ENCODE measurements around the gene AJAP1.
"Not testable (repeated sequence)": the region's sequence is repeated elsewhere in the genome, so short reads cannot be mapped to it uniquely, and the experiment has no call there.

AJAP1 gene

DNA sequence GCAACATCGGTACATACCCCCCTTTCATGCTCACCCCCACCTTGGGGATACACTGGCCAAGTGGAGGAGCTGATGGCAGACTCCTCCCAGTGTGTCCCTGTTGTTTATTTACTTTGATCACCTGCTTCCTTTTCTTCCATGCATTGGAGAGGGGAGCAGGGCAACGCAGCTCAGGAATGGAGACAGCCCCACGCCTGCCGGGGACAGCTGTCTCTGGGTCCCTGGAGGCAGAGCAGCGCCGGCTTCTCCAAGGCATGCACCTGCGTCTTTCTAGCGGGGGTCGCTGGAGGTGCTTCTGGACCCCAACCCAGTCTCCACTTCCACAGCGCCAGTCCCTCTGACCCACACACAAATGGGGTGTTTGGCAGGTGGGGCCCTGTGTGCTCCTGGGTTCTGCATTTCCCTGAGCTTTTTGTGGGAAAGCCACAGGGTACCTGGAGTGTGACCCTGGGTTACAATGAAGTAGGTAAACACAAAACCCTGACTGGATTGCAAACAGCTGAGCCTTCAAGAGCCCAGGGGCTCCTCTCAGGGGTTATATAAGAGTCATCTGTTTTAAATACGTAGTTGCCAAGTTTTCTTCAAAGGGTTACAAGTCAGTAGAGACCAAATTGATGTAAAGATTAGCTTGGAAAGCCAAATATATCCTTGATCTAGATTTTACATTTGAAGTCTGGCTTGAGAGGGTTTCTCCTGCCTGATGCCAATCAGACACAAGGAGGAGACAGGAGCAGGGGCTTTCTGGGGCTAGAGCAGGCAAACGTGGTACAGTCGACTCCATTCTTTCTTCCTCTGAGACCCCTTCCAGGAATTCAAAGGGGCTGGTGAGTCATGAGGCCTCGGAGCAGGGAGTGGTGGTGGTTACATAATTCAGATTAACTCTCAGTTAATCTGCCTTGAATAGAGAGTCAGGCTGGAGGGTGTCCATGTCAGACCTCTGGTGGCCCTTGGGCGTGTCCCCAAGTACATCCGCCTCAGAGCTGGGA, 4.5 kb downstream of the AJAP1 start:
- H3K4me3 Mint-ChIP-seq = no peak overlapping the region
- no peak overlapping the region for H3K27ac Mint-ChIP-seq
- peaks cover 55% of the 10 kb centered on the region for H3K27me3 Mint-ChIP-seq (ENCODE audit: low read depth)
- peaks cover 3% of the 10 kb centered on the region for H3K4me1 Mint-ChIP-seq (ENCODE audit: low read depth)
- no peaks in the 10 kb centered on the region for H3K9me3 Mint-ChIP-seq
- no peaks in the 10 kb centered on the region for H3K36me3 Mint-ChIP-seq (ENCODE audit: low read depth)

DNA sequence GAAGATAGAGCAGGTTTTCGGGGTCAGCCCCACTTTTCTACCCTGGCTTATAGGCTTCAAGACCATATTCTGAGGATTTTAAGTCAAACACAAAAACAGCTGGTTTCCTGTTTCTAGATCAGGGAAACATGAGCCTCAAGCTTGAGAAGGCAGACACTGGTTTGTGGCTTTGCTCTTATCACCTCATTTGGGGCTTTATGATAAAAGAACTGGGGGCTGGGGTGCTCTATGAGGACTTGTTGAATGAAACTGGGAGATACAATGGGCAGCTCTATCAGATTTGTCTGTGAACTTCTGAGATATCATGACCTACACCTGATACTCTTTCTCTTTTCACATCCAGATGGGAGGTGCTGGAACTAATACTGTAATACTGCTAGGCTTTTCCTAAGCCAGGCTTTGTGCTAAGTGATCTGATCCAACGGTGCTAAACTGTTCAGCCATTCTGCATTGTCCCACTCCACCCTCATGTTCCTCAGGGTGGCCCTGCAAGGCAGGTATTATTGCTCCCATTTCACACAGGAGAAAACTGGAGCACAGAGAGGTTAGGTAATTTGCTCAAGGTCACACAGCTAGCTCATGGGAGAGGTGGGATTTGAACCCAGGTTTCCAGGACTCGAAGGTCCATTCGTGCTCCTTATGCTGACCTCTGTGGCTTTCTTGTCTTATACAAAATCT, 6.6 kb downstream of the AJAP1 start:
- no peaks in the 10 kb centered on the region for H3K36me3 Mint-ChIP-seq (ENCODE audit: low read depth)
- peaks cover 3% of the 10 kb centered on the region for H3K4me1 Mint-ChIP-seq (ENCODE audit: low read depth)
- no peaks in the 10 kb centered on the region for H3K9me3 Mint-ChIP-seq

DNA sequence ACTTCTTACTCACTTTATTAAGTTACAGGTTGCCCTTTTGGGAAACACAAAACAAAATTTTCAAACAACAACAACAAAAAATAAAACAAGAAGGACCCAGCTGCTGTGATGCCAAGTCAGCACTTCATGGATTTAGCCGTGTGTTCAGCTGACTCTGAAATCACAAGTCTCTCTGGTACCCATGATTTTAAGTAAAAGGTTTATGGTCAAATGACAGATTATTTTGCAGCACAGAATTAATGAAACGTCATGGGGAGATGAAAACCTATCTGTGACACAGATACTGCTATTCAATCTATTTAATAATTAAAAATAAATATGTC, 7.1 kb downstream of the AJAP1 start:
- peaks cover 47% of the 10 kb centered on the region for H3K27me3 Mint-ChIP-seq (ENCODE audit: low read depth)
- no peak overlapping the region for H3K27ac Mint-ChIP-seq
- H3K4me1 Mint-ChIP-seq (ENCODE audit: low read depth) = peaks cover 1% of the 10 kb centered on the region
- no peaks in the 10 kb centered on the region for H3K9me3 Mint-ChIP-seq
- no peaks in the 10 kb centered on the region for H3K36me3 Mint-ChIP-seq (ENCODE audit: low read depth)
- no peak overlapping the region for H3K4me3 Mint-ChIP-seq

More for the DNA sequence above, 6.6 kb downstream of the AJAP1 start:
- peaks cover 52% of the 10 kb centered on the region for H3K27me3 Mint-ChIP-seq (ENCODE audit: low read depth)
- no peak overlapping the region for H3K4me3 Mint-ChIP-seq
- no peak overlapping the region for H3K27ac Mint-ChIP-seq

DNA sequence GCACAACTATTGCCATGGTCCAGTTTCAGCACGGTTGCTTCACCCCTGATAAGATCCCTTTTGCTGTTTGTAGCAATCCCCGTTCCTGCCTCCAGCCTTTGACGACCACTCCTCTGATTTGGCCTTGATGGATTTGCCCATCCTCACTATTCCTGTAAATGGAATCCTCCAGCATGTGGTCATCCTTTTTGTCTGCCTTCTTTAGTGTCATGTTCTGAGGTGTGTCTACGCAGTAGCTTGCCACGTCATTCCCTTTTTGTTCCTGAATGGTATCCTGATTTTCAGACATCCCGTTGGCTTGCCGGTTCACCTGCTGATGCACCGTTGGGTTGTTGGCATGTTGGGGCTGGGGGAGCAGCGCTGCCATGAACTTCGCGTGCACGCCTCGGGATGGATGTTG, 7.8 kb downstream of the AJAP1 start:
- Mint-ChIP-seq H3K27ac (no peak overlapping the region), H3K36me3 (ENCODE audit: low read depth) (no peaks in the 10 kb centered on the region), H3K4me3 (no peak overlapping the region), H3K9me3 (no peaks in the 10 kb centered on the region), H3K4me1 (ENCODE audit: low read depth) (no peaks in the 10 kb centered on the region), H3K27me3 (ENCODE audit: low read depth) (peaks cover 41% of the 10 kb centered on the region)

DNA sequence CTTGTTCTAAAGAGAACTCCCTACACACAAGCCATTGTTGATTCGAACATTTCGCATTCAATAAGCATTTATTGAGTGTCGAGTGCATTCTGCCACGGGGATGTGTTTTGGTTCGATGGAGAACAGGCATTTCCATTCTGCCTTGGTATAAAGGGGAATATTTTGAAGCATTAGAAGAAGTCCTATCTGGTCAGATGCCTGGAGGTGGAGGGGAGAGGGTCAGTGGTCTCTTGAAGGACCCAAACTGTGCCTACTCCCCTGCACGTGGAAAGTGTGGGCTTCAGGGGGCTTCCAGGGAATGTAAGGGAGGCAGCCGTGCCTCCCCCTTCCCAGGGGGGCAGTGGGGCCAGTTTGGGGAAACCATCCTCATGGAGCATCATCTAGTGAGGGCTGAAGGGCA, 8.3 kb downstream of the AJAP1 start:
- Mint-ChIP-seq H3K36me3 (ENCODE audit: low read depth) (no peaks in the 10 kb centered on the region), H3K4me3 (no peak overlapping the region), H3K27ac (no peak overlapping the region), H3K27me3 (ENCODE audit: low read depth) (peaks cover 35% of the 10 kb centered on the region), H3K9me3 (no peaks in the 10 kb centered on the region), H3K4me1 (ENCODE audit: low read depth) (no peaks in the 10 kb centered on the region)

DNA sequence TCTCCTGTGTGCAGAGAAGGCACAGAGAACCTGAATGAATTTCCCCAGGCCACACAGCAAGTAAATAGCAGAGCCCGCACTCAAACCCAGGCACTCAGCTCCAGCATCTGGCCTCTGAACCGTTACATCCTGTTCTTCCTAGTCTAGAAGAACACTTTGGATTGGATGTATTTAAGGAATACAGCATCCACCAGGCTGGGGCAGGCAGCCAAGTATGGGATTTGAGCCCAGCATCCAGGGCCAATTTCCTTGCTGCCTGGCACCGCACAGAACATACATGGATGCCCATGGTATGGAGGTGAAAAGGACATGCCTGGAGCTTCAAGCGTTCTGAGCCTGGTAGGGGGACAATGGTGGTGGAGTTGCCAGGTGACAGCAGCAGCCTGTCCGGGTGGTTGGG, 9.7 kb downstream of the AJAP1 start:
- Mint-ChIP-seq H3K27ac (no peak overlapping the region), H3K36me3 (ENCODE audit: low read depth) (no peaks in the 10 kb centered on the region), H3K4me3 (no peak overlapping the region), H3K27me3 (ENCODE audit: low read depth) (peaks cover 24% of the 10 kb centered on the region), H3K4me1 (ENCODE audit: low read depth) (no peaks in the 10 kb centered on the region), H3K9me3 (no peaks in the 10 kb centered on the region)

DNA sequence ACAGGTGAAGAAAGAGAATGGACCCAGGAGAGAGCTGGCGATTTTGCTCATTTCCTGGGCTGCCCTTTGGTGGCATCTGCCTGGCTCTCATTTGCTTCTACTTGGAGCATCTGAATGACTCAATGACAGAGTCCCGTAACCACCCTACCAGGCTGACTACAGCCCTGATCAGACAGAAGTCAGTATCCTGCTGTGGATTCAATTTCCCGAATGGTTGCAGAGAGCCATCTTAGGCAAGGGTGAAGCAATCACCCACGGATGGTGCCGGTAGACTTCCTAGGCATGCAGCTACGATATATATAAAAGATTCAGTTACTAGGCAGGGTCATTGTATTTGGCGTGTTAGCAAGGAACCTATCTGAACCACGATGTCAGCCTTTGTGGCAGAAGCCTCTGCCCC, 10.2 kb downstream of the AJAP1 start:
- Mint-ChIP-seq H3K27me3 (ENCODE audit: low read depth) (peaks cover 19% of the 10 kb centered on the region), H3K4me3 (no peak overlapping the region), H3K27ac (no peak overlapping the region), H3K36me3 (ENCODE audit: low read depth) (no peaks in the 10 kb centered on the region), H3K9me3 (no peaks in the 10 kb centered on the region), H3K4me1 (ENCODE audit: low read depth) (no peaks in the 10 kb centered on the region)

DNA sequence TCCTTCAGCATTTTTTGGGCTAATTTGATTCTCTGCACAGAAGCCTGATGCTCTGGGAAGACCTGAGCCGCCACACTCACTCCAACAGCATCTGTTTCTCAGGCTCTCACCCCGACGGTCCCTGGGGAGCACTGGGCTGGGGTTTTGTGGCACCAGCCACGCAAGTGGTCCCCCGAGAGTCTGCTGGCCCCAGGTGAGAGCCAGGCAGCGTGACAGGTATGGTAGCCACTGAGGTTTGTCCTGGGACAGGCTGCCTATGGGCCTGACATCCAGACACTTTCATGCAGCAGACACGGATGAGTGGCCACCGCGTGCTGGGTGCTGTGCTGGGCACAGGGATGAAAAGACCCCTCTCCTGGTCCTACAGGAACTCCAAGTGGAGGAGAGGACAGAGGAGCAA, 11.0 kb downstream of the AJAP1 start:
- peaks cover 11% of the 10 kb centered on the region for H3K27me3 Mint-ChIP-seq (ENCODE audit: low read depth)
- no peak overlapping the region for H3K27ac Mint-ChIP-seq
- no peaks in the 10 kb centered on the region for H3K9me3 Mint-ChIP-seq
- H3K4me1 Mint-ChIP-seq (ENCODE audit: low read depth) = no peaks in the 10 kb centered on the region
- no peaks in the 10 kb centered on the region for H3K36me3 Mint-ChIP-seq (ENCODE audit: low read depth)
- H3K4me3 Mint-ChIP-seq = no peak overlapping the region

DNA sequence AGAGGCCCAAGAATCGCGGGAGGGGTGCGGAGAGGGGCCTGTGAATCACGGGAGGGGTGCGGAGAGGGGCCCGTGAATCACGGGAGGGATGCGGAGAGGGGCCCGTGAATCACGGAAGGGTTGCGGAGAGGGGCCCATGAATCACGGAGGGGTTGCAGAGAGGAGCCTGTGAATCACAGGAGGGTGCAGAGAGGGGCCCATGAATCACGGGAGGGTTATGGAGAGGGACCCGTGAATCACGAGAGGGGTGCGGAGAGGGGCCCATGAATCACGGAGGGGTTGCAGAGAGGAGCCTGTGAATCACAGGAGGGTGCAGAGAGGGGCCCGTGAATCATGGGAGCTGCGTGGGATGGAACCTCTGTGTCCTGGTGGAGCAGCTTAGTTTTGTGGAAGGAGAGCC, 12.3 kb downstream of the AJAP1 start:
- not testable (repeated sequence) for H3K36me3 Mint-ChIP-seq (ENCODE audit: low read depth); H3K4me1 Mint-ChIP-seq (ENCODE audit: low read depth); H3K27me3 Mint-ChIP-seq (ENCODE audit: low read depth); H3K4me3 Mint-ChIP-seq; H3K27ac Mint-ChIP-seq; H3K9me3 Mint-ChIP-seq

DNA sequence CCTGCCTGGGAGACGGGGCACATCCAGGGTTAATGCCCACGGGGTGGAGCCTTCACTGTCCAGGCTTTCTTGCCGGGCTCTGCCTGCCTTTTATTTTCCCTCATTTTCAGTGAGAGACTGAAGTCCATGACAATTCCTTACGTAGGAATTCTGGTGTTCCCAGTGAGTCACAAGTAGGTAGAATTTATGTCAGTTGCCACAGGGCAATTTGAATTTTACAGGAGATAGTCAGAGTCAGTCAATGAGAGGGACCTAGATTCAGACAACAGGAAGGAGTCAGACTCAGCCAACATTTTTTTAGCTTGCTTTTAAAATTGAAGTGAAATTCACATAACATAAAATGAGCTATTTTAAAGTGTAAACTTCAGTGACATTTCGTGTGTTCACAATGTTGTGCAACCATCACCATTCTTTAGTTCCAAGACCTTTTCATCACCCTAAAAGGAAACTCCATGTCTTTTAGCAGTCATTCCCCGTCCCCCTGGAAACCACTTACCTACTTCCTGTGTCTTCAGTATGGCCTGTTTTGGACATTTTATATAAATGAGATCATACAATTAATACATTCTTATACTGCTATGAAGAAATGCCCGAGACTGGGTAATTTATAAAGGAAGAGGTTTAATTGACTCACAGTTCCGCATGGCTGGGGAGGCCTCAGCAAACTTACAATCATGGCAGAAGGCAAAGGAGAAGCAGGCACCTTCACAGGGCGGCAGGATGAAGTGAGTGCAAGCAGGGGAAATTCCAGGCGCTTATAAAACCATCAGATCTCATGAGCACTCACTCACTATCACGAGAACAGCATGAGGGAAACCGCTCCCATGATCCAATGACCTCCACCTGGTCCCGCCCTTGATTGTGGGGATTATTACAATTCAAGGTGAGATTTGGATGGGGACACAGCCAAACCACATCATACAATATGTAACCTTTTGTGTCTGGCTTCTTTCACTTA, 14.6 kb downstream of the AJAP1 start:
- Mint-ChIP-seq H3K9me3 (no peaks in the 10 kb centered on the region), H3K27me3 (ENCODE audit: low read depth) (no peaks in the 10 kb centered on the region), H3K27ac (no peak overlapping the region), H3K4me1 (ENCODE audit: low read depth) (no peaks in the 10 kb centered on the region), H3K36me3 (ENCODE audit: low read depth) (no peaks in the 10 kb centered on the region), H3K4me3 (no peak overlapping the region)

DNA sequence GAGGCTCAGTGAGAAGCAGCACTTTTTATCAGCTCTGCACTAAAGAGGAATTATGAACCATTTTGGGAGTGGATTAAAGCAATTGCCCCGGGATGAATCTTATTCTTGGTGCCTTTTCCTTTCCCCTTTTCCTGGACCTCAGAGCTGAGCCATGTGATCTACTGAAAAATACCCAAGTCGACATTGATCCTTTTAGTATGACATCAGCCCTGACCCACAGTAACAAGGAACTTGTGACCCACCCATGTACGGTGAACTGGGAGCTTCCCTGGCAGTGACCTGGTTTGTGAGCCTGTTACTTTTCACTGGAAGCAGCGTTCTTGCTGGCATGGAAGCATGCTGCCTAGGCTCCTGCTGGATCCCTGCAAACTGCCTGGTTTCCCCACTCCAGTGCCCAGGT, 15.9 kb downstream of the AJAP1 start:
- H3K27ac Mint-ChIP-seq = no peak overlapping the region
- H3K27me3 Mint-ChIP-seq (ENCODE audit: low read depth) = no peaks in the 10 kb centered on the region
- H3K4me1 Mint-ChIP-seq (ENCODE audit: low read depth) = no peaks in the 10 kb centered on the region
- no peaks in the 10 kb centered on the region for H3K36me3 Mint-ChIP-seq (ENCODE audit: low read depth)
- H3K4me3 Mint-ChIP-seq = no peak overlapping the region
- H3K9me3 Mint-ChIP-seq = no peaks in the 10 kb centered on the region

DNA sequence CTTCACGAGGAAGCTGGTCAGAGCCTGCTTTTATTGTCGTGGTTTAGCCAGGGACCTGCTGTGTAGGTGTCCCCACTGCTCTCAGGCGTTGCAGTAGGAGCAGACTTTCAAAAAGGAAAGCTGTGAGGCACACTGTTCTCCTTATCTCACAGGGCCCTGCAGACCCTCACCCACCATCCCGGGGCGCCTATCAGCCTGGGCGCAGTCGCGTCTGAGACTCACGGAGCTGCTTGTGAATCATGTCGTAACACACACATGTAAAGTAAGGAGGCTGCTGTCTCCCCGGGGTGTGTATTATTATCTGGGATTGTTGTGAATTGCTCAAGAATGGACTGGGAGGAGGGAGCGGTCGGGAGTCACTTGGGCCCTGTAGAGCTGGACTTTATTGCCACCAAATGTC, 17.4 kb downstream of the AJAP1 start:
- H3K27me3 Mint-ChIP-seq (ENCODE audit: low read depth) = no peaks in the 10 kb centered on the region
- H3K27ac Mint-ChIP-seq = no peak overlapping the region
- no peaks in the 10 kb centered on the region for H3K4me1 Mint-ChIP-seq (ENCODE audit: low read depth)
- no peaks in the 10 kb centered on the region for H3K9me3 Mint-ChIP-seq
- H3K36me3 Mint-ChIP-seq (ENCODE audit: low read depth) = no peaks in the 10 kb centered on the region
- H3K4me3 Mint-ChIP-seq = no peak overlapping the region

DNA sequence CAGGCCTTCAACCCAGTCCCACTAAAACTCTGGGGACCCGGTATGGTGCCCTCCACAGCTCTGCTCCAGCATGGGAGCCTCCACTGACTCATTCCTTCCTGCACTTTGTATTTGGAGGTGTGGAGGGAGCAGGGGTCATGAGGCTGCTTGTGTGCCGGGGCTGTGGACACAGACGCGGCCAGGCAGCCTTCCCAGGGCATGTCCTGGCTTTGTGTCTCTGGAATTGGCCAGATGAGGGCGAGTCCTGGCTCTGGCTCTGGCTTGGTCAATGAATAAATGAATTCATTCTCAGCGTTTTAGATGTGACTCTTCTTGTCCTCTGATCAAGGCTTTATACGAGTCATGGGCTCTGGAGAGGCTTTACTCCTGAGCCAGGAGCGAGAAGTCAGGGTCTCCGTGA, 19.1 kb downstream of the AJAP1 start:
- Mint-ChIP-seq H3K9me3 (no peaks in the 10 kb centered on the region), H3K27ac (no peak overlapping the region), H3K4me1 (ENCODE audit: low read depth) (no peaks in the 10 kb centered on the region), H3K36me3 (ENCODE audit: low read depth) (no peaks in the 10 kb centered on the region), H3K27me3 (ENCODE audit: low read depth) (no peaks in the 10 kb centered on the region), H3K4me3 (no peak overlapping the region)

DNA sequence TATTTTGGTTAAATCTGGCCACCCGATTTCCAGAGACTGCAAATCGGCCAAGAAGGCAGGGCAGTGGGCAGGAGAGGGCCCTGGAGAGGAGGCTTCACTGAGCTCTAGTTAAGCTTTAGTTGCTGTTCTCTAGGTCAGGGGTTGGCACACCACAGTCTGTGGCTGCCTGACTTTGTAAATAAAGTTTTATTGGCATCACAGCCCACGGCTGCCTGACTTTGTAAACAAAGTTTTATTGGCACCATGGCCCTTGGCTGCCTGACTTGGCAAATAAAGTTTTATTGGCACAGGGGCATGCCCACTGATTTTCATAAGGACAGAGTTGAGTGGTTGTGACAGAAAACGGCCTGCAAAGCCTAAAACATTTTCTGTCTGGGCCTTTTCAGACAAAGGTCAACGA, 19.7 kb downstream of the AJAP1 start:
- Mint-ChIP-seq H3K27me3 (ENCODE audit: low read depth) (no peaks in the 10 kb centered on the region), H3K27ac (no peak overlapping the region), H3K9me3 (no peaks in the 10 kb centered on the region), H3K36me3 (ENCODE audit: low read depth) (no peaks in the 10 kb centered on the region), H3K4me3 (no peak overlapping the region), H3K4me1 (ENCODE audit: low read depth) (no peaks in the 10 kb centered on the region)

All from T-helper 1 cell treated with Interleukin-12 subunit alpha and Interleukin-12 subunit beta and Interleukin-4 antibody, amounts not matched to agents 30 μg/mL and 1 μg/mL, for 36 hours (primary cell).